Karpas-422 (cell line): Measurements from ENCODE around the gene ZSCAN5A. TPM values are rescaled to one million over a fixed set of nuclear protein-coding genes. Genes with fewer than 3 reads are reported as not detected.
"Not testable (repeated sequence)": the region's sequence is repeated elsewhere in the genome, so short reads cannot be mapped to it uniquely, and the experiment has no call there.

ENCODE experiments used
- DNase-seq: peaks from one replicate; pipeline ENCODE4 v3.0.0-alpha.2; 2015
- H2AFZ ChIP-seq: fragments of 200-600 bp; sonication (generic); 2 replicates; pipeline ENCODE4 v1.6.1; 2014; ENCODE audit warnings: antibody characterized with exemption, low read length, mixed read lengths
- H3K27ac ChIP-seq: fragments of 200-600 bp; sonication (generic); 2 replicates; pipeline ENCODE4 v1.5.1; 2014; ENCODE audit warnings: mild to moderate bottlenecking, low read length, moderate library complexity
- H3K27me3 ChIP-seq: fragments of 200-600 bp; sonication (generic); 2 replicates; pipeline ENCODE4 v1.6.1; 2014; ENCODE audit warnings: low read length, mixed read lengths
- H3K36me3 ChIP-seq: fragments of 200-600 bp; sonication (generic); 2 replicates; pipeline ENCODE4 v1.6.1; 2014; ENCODE audit warnings: low read length, mixed read lengths; ENCODE audit not compliant: insufficient read depth
- H3K4me1 ChIP-seq: fragments of 200-600 bp; sonication (generic); 2 replicates; pipeline ENCODE4 v1.6.1; 2014; ENCODE audit warnings: mild to moderate bottlenecking, low read length, mixed read lengths
- H3K4me2 ChIP-seq: fragments of 200-600 bp; sonication (generic); 2 replicates; pipeline ENCODE4 v1.6.1; 2014; ENCODE audit warnings: low read length, low read depth, mild to moderate bottlenecking; ENCODE audit not compliant: poor library complexity, severe bottlenecking
- H3K4me3 ChIP-seq: fragments of 200-600 bp; sonication (generic); 2 replicates; pipeline ENCODE4 v1.5.1; 2014; ENCODE audit warnings: mild to moderate bottlenecking, antibody characterized with exemption, low read length, mixed read lengths
- H3K79me2 ChIP-seq: fragments of 200-600 bp; sonication (generic); 2 replicates; pipeline ENCODE4 v1.6.1; 2014; ENCODE audit warnings: mild to moderate bottlenecking, low read length, mixed read lengths
- H3K9ac ChIP-seq: fragments of 200-600 bp; sonication (generic); 2 replicates; pipeline ENCODE4 v1.6.0; 2014; ENCODE audit warnings: low read length
- H3K9me2 ChIP-seq: fragments of 200-600 bp; sonication (generic), shearing (Covaris generic); replicated peaks from 2 replicates; pipeline ENCODE4 v1.6.0; 2014; ENCODE audit warnings: mild to moderate bottlenecking, low read length, moderate library complexity; ENCODE audit not compliant: insufficient read depth
- H3K9me3 ChIP-seq: fragments of 300-700, 200-600 bp; sonication (generic); 2 replicates; pipeline ENCODE4 v1.6.1; 2014; ENCODE audit warnings: low read length, mixed read lengths
- H4K20me1 ChIP-seq: fragments of 200-600 bp; sonication (generic); 2 replicates; pipeline ENCODE4 v1.6.1; 2014; ENCODE audit warnings: mild to moderate bottlenecking, antibody characterized with exemption, low read length, low read depth; ENCODE audit not compliant: insufficient read depth
- total RNA-seq: library from RNA; depleted of rRNA; stranded (reverse); fragments of >200 nt; shearing (Covaris generic); gene quantifications from 2 replicates; pipeline ENCODE4 v1.2.3, GENCODE V29; 2014; ENCODE audit warnings: low replicate concordance

Gene ZSCAN5A
- total RNA-seq, 1 experiment from 2014 or later, result 14.4 TPM

GRCh38 chr19:56312787-56313657, 1.6 kb downstream of the ZSCAN5A start:
- Histone ChIP-seq H2AFZ (no peak overlapping the region), H3K27ac (no peak overlapping the region), H3K9me3 (no peaks in the 10 kb centered on the region), H3K4me2 (peak overlapping the region; percentile 97), H3K27me3 (no peaks in the 10 kb centered on the region), H3K4me3 (peak overlapping the region; percentile 86), H3K79me2 (peaks cover 17% of the 10 kb centered on the region), H3K36me3 (peaks cover 4% of the 10 kb centered on the region; the same call in 1 of the 2 replicates), H3K9me2 (no peaks in the 10 kb centered on the region), H3K4me1 (peaks cover 30% of the 10 kb centered on the region), H3K9ac (peak overlapping the region; percentile 86), H4K20me1 (no peaks in the 10 kb centered on the region)
- DNase-seq, result no peak

- Histone ChIP-seq H4K20me1 (no peaks in the 10 kb centered on the region), H3K27me3 (no peaks in the 10 kb centered on the region), H3K4me2 (no peak overlapping the region), H3K4me3 (no peak overlapping the region), H3K36me3 (peaks cover 4% of the 10 kb centered on the region; the same call in 1 of the 2 replicates), H3K27ac (no peak overlapping the region), H3K9me3 (no peaks in the 10 kb centered on the region), H3K9me2 (no peaks in the 10 kb centered on the region), H3K4me1 (peaks cover 30% of the 10 kb centered on the region), H3K9ac (no peak overlapping the region), H3K79me2 (peaks cover 17% of the 10 kb centered on the region), H2AFZ (no peak overlapping the region)
- no peak for DNase-seq
These were observed 2.3 kb downstream of the ZSCAN5A start for GRCh38 chr19:56312342-56312741.

GRCh38 chr19:56310462-56310861, 4.2 kb downstream of the ZSCAN5A start:
- Histone ChIP-seq H2AFZ (no peak overlapping the region), H3K9me3 (no peaks in the 10 kb centered on the region), H3K27ac (no peak overlapping the region), H4K20me1 (no peaks in the 10 kb centered on the region), H3K9me2 (no peaks in the 10 kb centered on the region), H3K4me1 (peaks cover 22% of the 10 kb centered on the region), H3K4me3 (no peak overlapping the region), H3K36me3 (peaks cover 4% of the 10 kb centered on the region; the same call in 1 of the 2 replicates), H3K9ac (no peak overlapping the region), H3K27me3 (no peaks in the 10 kb centered on the region), H3K4me2 (no peak overlapping the region), H3K79me2 (peaks cover 14% of the 10 kb centered on the region)
- DNase-seq, result no peak

- no peak overlapping the region for H3K4me2 ChIP-seq
- H3K4me1 ChIP-seq, result peaks cover 20% of the 10 kb centered on the region
- H3K27me3 ChIP-seq, result no peaks in the 10 kb centered on the region
- DNase-seq, result peak; percentile 97
- H3K4me3 ChIP-seq, result no peak overlapping the region
- H3K9me3 ChIP-seq, result no peaks in the 10 kb centered on the region
- H3K27ac ChIP-seq, result no peak overlapping the region
- H3K79me2 ChIP-seq, result peaks cover 13% of the 10 kb centered on the region
- peaks cover 4% of the 10 kb centered on the region; the same call in 1 of the 2 replicates for H3K36me3 ChIP-seq
- H4K20me1 ChIP-seq, result no peaks in the 10 kb centered on the region
- H3K9ac ChIP-seq, result no peak overlapping the region
- no peak overlapping the region for H2AFZ ChIP-seq
- no peaks in the 10 kb centered on the region for H3K9me2 ChIP-seq
These were observed 5.0 kb downstream of the ZSCAN5A start for GRCh38 chr19:56309511-56310185.

GRCh38 chr19:56308792-56309191, 5.8 kb downstream of the ZSCAN5A start:
- no peaks in the 10 kb centered on the region for H3K27me3 ChIP-seq
- no peak overlapping the region for H3K27ac ChIP-seq
- H3K36me3 ChIP-seq, result peaks cover 4% of the 10 kb centered on the region; the same call in 1 of the 2 replicates
- no peak overlapping the region for H3K4me2 ChIP-seq
- peaks cover 16% of the 10 kb centered on the region for H3K4me1 ChIP-seq
- H3K4me3 ChIP-seq, result no peak overlapping the region
- H4K20me1 ChIP-seq, result no peaks in the 10 kb centered on the region
- H3K9me3 ChIP-seq, result no peaks in the 10 kb centered on the region
- no peak overlapping the region for H2AFZ ChIP-seq
- no peak for DNase-seq
- no peak overlapping the region for H3K9ac ChIP-seq
- no peaks in the 10 kb centered on the region for H3K9me2 ChIP-seq
- peaks cover 9% of the 10 kb centered on the region for H3K79me2 ChIP-seq

GRCh38 chr19:56307062-56307461, 7.6 kb downstream of the ZSCAN5A start:
- H3K79me2 ChIP-seq, H3K27ac ChIP-seq, H3K4me2 ChIP-seq, H4K20me1 ChIP-seq, H3K9ac ChIP-seq, H3K9me2 ChIP-seq, H3K36me3 ChIP-seq, H3K27me3 ChIP-seq, H3K4me3 ChIP-seq, H3K4me1 ChIP-seq, H3K9me3 ChIP-seq, H2AFZ ChIP-seq, DNase-seq: not testable (repeated sequence)

GRCh38 chr19:56306016-56306415, 8.6 kb downstream of the ZSCAN5A start:
- no peak overlapping the region for H3K4me3 ChIP-seq
- H3K4me2 ChIP-seq, result no peak overlapping the region
- H3K9me3 ChIP-seq, result no peaks in the 10 kb centered on the region
- H3K27me3 ChIP-seq, result no peaks in the 10 kb centered on the region
- H3K9me2 ChIP-seq, result no peaks in the 10 kb centered on the region
- 0 out of 2 replicates have a peak, but pooled peaks cover 6% of the 10 kb centered on the region for H3K79me2 ChIP-seq
- no peak overlapping the region for H2AFZ ChIP-seq
- no peaks in the 10 kb centered on the region for H4K20me1 ChIP-seq
- no peak overlapping the region for H3K27ac ChIP-seq
- DNase-seq, result no peak
- H3K9ac ChIP-seq, result no peak overlapping the region
- 0 out of 2 replicates have a peak, but pooled peaks cover 2% of the 10 kb centered on the region for H3K4me1 ChIP-seq
- peaks cover 4% of the 10 kb centered on the region; the same call in 1 of the 2 replicates for H3K36me3 ChIP-seq

- Histone ChIP-seq H3K9me3 (no peaks in the 10 kb centered on the region), H3K27me3 (no peaks in the 10 kb centered on the region), H3K9ac (no peak overlapping the region), H4K20me1 (no peaks in the 10 kb centered on the region), H3K9me2 (no peaks in the 10 kb centered on the region), H3K4me3 (no peak overlapping the region), H3K79me2 (0 out of 2 replicates have a peak, but pooled peaks cover 6% of the 10 kb centered on the region), H3K36me3 (peaks cover 4% of the 10 kb centered on the region; the same call in 1 of the 2 replicates), H3K4me2 (no peak overlapping the region), H2AFZ (no peak overlapping the region), H3K27ac (no peak overlapping the region), H3K4me1 (no peaks in the 10 kb centered on the region)
- DNase-seq, result no peak
These were observed 10.4 kb downstream of the ZSCAN5A start for GRCh38 chr19:56304243-56304642.
